Glutamatergic neuron (in vitro differentiated cells): ENCODE results near the gene KSR1. TPM values are rescaled to one million over a fixed set of nuclear protein-coding genes. Genes with fewer than 3 reads are reported as not detected.
A peak's percentile ranks its signal among the peaks of the same experiment; 100 is the strongest.

ENCODE experiments used
- DNase-seq: peaks from one replicate; pipeline ENCODE4 v3.0.0; 2022
- H3K27ac Mint-ChIP-seq: one replicate; pipeline ENCODE4 v1.8.0; 2020; ENCODE audit warnings: mild to moderate bottlenecking, mixed read lengths, inconsistent platforms; ENCODE audit not compliant: unreplicated experiment
- H3K27me3 Mint-ChIP-seq: one replicate; pipeline ENCODE4 v1.8.0; 2020; ENCODE audit warnings: mild to moderate bottlenecking, moderate library complexity, mixed read lengths, inconsistent platforms; ENCODE audit not compliant: unreplicated experiment
- H3K36me3 Mint-ChIP-seq: one replicate; pipeline ENCODE4 v1.8.0; 2020; ENCODE audit warnings: mild to moderate bottlenecking, mixed read lengths, inconsistent platforms; ENCODE audit not compliant: unreplicated experiment
- H3K4me1 Mint-ChIP-seq: one replicate; pipeline ENCODE4 v1.8.0; 2020; ENCODE audit warnings: mild to moderate bottlenecking, low read depth, mixed read lengths, inconsistent platforms; ENCODE audit not compliant: unreplicated experiment
- H3K4me3 Mint-ChIP-seq: one replicate; pipeline ENCODE4 v1.8.0; 2020; ENCODE audit warnings: mild to moderate bottlenecking, mixed read lengths, inconsistent platforms; ENCODE audit not compliant: unreplicated experiment
- H3K9me3 Mint-ChIP-seq: one replicate; pipeline ENCODE4 v1.8.0; 2020; ENCODE audit warnings: mild to moderate bottlenecking, moderate library complexity, mixed read lengths, inconsistent platforms; ENCODE audit not compliant: unreplicated experiment
- total RNA-seq: library from RNA; stranded (reverse); fragmentation: NEBNext Ultra II Directional; extraction: Animal tissue kit (Norgen Biotek cat#: 25700); gene quantifications from one replicate; pipeline ENCODE4 v1.2.1, GENCODE V29; 2021; ENCODE audit not compliant: unreplicated experiment
- TF ChIP-seq, protein P1 (sequence below): fragments of 200-600 bp; sonication (generic); IDR thresholded peaks from one replicate; pipeline ENCODE4 v1.5.0; 2021; ENCODE audit not compliant: partially characterized antibody, unreplicated experiment

KSR1 gene
- total RNA-seq, 1 donor from 2014 or later = 203 TPM

DNA sequence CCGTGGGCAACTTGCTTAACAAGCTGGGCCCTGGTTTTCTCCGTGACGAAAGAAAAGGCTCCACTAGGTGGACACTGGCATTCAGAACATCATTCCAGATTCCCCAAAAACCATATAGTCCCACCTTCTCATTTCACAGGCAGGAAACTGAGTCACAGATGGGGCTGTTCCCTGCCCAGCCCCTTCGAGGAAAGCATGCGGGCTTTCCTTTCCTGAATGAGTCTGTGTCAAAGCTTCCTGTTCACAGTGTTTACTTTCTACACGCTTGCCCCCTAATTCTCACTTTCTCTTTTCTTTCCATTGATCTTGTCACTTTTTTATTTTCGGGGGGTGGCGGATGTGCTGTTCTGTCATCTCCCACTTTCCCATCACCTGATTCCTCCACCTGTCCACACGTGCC, 164.5 kb downstream of the KSR1 start:
- Mint-ChIP-seq H3K27me3 (peaks cover 8% of the 10 kb centered on the region), H3K9me3 (peaks cover 8% of the 10 kb centered on the region), H3K36me3 (peaks cover 8% of the 10 kb centered on the region), H3K4me1 (peaks cover 13% of the 10 kb centered on the region), H3K27ac (no peak overlapping the region), H3K4me3 (no peak overlapping the region)
- TF ChIP-seq, protein P1, sequence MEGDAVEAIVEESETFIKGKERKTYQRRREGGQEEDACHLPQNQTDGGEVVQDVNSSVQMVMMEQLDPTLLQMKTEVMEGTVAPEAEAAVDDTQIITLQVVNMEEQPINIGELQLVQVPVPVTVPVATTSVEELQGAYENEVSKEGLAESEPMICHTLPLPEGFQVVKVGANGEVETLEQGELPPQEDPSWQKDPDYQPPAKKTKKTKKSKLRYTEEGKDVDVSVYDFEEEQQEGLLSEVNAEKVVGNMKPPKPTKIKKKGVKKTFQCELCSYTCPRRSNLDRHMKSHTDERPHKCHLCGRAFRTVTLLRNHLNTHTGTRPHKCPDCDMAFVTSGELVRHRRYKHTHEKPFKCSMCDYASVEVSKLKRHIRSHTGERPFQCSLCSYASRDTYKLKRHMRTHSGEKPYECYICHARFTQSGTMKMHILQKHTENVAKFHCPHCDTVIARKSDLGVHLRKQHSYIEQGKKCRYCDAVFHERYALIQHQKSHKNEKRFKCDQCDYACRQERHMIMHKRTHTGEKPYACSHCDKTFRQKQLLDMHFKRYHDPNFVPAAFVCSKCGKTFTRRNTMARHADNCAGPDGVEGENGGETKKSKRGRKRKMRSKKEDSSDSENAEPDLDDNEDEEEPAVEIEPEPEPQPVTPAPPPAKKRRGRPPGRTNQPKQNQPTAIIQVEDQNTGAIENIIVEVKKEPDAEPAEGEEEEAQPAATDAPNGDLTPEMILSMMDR = no peak
- no peak for DNase-seq

DNA sequence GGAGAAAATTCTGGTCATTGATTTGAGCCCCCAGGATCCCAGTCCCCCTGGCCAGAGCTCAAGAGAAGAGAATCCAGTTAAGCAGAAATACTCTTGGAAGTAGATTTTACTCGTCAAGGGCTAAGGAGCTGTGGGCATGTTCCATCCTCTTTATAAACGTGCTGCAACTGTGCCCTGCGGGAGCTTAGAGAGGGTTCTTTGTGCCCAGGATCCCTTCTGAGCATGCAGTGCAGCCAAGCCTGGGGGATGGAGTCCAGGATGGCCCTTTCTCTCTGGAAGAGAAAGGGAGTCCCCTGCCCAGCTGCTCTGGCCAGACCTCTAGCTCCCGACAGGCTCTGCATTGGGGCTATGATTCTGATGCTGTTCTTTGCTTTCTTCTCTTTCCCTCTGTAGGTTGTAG, 165.3 kb downstream of the KSR1 start:
- Mint-ChIP-seq H3K4me3 (no peak overlapping the region), H3K27me3 (peaks cover 11% of the 10 kb centered on the region), H3K36me3 (peaks cover 12% of the 10 kb centered on the region), H3K4me1 (peaks cover 5% of the 10 kb centered on the region), H3K9me3 (peaks cover 9% of the 10 kb centered on the region), H3K27ac (no peak overlapping the region)
- no peak for DNase-seq
- TF ChIP-seq, protein P1 = no peak

DNA sequence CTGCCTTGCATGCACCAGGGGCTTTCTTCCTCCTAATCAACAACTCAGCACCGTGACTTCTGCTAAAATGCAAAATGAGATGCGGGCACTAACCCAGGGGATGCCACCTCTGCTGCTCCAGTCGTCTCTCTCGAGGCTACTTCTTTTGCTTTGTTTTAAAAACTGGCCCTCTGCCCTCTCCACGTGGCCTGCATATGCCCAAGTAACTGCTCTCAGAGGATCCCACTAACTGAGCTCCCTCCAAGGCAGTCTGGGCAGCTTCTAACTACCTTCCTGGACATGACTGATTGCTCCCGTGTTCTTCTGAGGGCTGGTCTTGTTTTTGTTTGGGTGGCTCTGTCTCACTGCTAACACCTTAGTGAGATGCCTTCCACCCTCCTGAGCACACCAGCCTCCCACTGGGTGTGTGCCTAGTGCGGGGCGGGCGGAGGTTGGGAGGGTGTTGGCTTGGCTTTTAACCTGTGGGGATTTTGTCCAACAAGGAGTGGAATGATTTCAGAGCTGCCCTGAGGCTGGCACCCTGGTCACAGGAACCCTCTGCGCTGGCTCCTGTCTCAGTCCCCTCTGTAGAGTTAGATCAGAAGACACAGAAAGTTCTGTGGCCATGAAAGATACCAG, 165.8 kb downstream of the KSR1 start:
- peaks cover 14% of the 10 kb centered on the region for H3K36me3 Mint-ChIP-seq

DNA sequence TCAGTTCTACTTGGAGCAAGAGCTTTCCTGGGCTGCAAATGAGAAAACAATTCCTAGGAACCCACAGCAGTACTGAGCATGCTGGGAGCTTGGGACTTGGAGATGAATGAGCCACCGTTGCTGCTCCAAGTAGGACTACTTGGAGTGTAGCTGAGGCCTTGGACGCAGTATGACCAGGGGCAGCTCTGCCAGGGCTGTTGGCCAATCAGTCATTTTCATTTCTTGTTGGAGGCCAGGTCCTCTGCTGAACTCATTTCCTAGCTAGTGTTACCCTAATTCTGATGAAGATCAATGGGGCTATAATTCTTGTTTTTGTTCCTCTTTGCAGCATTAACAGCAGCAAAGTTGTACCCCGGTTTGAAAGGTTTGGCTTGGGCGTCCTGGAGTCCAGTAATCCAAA, 166.7 kb downstream of the KSR1 start:
- no peaks in the 10 kb centered on the region for H3K4me1 Mint-ChIP-seq
- peaks cover 22% of the 10 kb centered on the region for H3K36me3 Mint-ChIP-seq
- peaks cover 16% of the 10 kb centered on the region for H3K9me3 Mint-ChIP-seq
- DNase-seq = no peak
- peaks cover 12% of the 10 kb centered on the region for H3K27me3 Mint-ChIP-seq
- no peak overlapping the region for H3K27ac Mint-ChIP-seq
- H3K4me3 Mint-ChIP-seq = no peak overlapping the region
- TF ChIP-seq, protein P1 = no peak

More for the DNA sequence above, 165.8 kb downstream of the KSR1 start:
- no peak overlapping the region for H3K4me3 Mint-ChIP-seq
- no peak overlapping the region for H3K27ac Mint-ChIP-seq
- peaks cover 12% of the 10 kb centered on the region for H3K27me3 Mint-ChIP-seq
- DNase-seq = no peak
- H3K9me3 Mint-ChIP-seq = peaks cover 9% of the 10 kb centered on the region
- TF ChIP-seq, protein P1 = no peak
- no peaks in the 10 kb centered on the region for H3K4me1 Mint-ChIP-seq

DNA sequence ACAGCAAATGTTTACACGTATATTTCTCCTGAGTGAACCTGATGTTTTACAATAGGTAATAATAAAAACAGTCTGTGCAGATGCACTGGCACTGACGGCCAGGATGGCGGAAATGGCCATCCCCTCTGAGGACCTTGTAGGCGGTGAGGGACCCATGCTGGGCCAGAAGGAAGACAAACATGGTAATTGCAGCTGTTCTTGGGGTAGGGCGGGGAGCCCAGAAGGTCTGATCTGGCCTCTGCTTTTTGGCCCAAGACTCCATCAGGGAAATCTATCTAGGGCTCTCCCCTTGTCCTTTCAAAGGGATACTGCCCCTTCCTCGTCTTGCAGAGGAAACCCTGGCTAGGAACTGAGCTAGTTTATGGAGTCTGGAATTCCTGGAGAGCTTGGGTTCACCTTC, 167.4 kb downstream of the KSR1 start:
- H3K4me3 Mint-ChIP-seq = no peak overlapping the region
- DNase-seq = no peak
- peaks cover 17% of the 10 kb centered on the region for H3K9me3 Mint-ChIP-seq
- H3K27ac Mint-ChIP-seq = peak overlapping the region; percentile 48
- H3K27me3 Mint-ChIP-seq = peaks cover 7% of the 10 kb centered on the region
- TF ChIP-seq, protein P1 = no peak
- peaks cover 22% of the 10 kb centered on the region for H3K36me3 Mint-ChIP-seq
- H3K4me1 Mint-ChIP-seq = no peaks in the 10 kb centered on the region
